H9 (cell line): ENCODE measurements around the gene RNF17. TPM values are rescaled to one million over a fixed set of nuclear protein-coding genes. Genes with fewer than 3 reads are reported as not detected.

Experiments used
- DNase-seq: peaks from one replicate; pipeline ENCODE4 v3.0.0-alpha.2; 2017
- H2AFZ ChIP-seq: one replicate; pipeline ENCODE4 v1.6.1; 2013; ENCODE audit warnings: mild to moderate bottlenecking, low read length, control low read depth, moderate library complexity
- H2AK5ac ChIP-seq: 2 replicates; pipeline ENCODE4 v1.6.1; 2013; ENCODE audit warnings: low read length, control low read depth, mixed read lengths; ENCODE audit not compliant: insufficient read length
- H2BK120ac ChIP-seq: one replicate; pipeline ENCODE4 v1.6.1; 2013; ENCODE audit warnings: low read depth, mild to moderate bottlenecking, low read length, control low read depth, inconsistent platforms; ENCODE audit not compliant: poor library complexity, severe bottlenecking
- H2BK12ac ChIP-seq: 2 replicates; pipeline ENCODE4 v1.6.1; 2013; ENCODE audit warnings: low read length, control low read depth, mixed read lengths, low read depth; ENCODE audit not compliant: insufficient read length
- H2BK15ac ChIP-seq: 2 replicates; pipeline ENCODE4 v1.6.1; 2013; ENCODE audit warnings: low read depth, low read length, control low read depth
- H2BK20ac ChIP-seq: one replicate; pipeline ENCODE4 v1.6.1; 2013; ENCODE audit warnings: low read depth, mild to moderate bottlenecking, low read length, control low read depth, inconsistent platforms; ENCODE audit not compliant: poor library complexity, severe bottlenecking
- H2BK5ac ChIP-seq: 2 replicates; pipeline ENCODE4 v1.6.1; 2013; ENCODE audit warnings: low read length, control low read depth, mixed read lengths; ENCODE audit not compliant: insufficient read length
- H3K14ac ChIP-seq: 2 replicates; pipeline ENCODE4 v1.6.1; 2013; ENCODE audit warnings: low read length, control low read depth; ENCODE audit not compliant: insufficient read depth
- H3K18ac ChIP-seq: 2 replicates; pipeline ENCODE4 v1.6.1; 2013; ENCODE audit warnings: low read depth, mild to moderate bottlenecking, mixed read lengths, low read length, control low read depth; ENCODE audit not compliant: insufficient read length
- H3K23ac ChIP-seq: 2 replicates; pipeline ENCODE4 v1.6.1; 2013; ENCODE audit warnings: low read length, control low read depth, mixed read lengths, low read depth; ENCODE audit not compliant: insufficient read length
- H3K23me2 ChIP-seq: 2 replicates; pipeline ENCODE4 v1.6.1; 2013; ENCODE audit warnings: low read depth, mild to moderate bottlenecking, mixed read lengths, low read length, control low read depth; ENCODE audit not compliant: insufficient read length, poor library complexity, severe bottlenecking
- H3K27ac ChIP-seq: 2 replicates; pipeline ENCODE4 v1.5.1; 2013; ENCODE audit warnings: low read length, control low read depth, mixed read lengths, low read depth; ENCODE audit not compliant: insufficient read length
- H3K27me3 ChIP-seq: 2 replicates; pipeline ENCODE4 v1.6.1; 2013; ENCODE audit warnings: low read length, control low read depth, inconsistent platforms; ENCODE audit not compliant: insufficient read depth
- H3K4ac ChIP-seq: 2 replicates; pipeline ENCODE4 v1.6.1; 2013; ENCODE audit warnings: low read depth, mild to moderate bottlenecking, control low read depth, inconsistent platforms, low read length, moderate library complexity
- H3K4me1 ChIP-seq: 2 replicates; pipeline ENCODE4 v1.6.1; 2013; ENCODE audit warnings: low read length, control low read depth, inconsistent platforms; ENCODE audit not compliant: insufficient read depth
- H3K4me2 ChIP-seq: 2 replicates; pipeline ENCODE4 v1.6.1; 2013; ENCODE audit warnings: low read length, control low read depth, mixed read lengths; ENCODE audit not compliant: insufficient read length, insufficient read depth
- H3K56ac ChIP-seq: 2 replicates; pipeline ENCODE4 v1.6.1; 2013; ENCODE audit warnings: low read depth, mild to moderate bottlenecking, mixed read lengths, low read length, control low read depth; ENCODE audit not compliant: insufficient read length
- H3K79me1 ChIP-seq: 2 replicates; pipeline ENCODE4 v1.6.1; 2013; ENCODE audit warnings: low read depth, mild to moderate bottlenecking, moderate library complexity, low read length, control low read depth, inconsistent platforms; ENCODE audit not compliant: insufficient read depth, poor library complexity, severe bottlenecking
- H3K79me2 ChIP-seq: 2 replicates; pipeline ENCODE4 v1.6.1; 2013; ENCODE audit warnings: low read length, control low read depth, inconsistent platforms; ENCODE audit not compliant: insufficient read depth
- H3K9ac ChIP-seq: 2 replicates; pipeline ENCODE4 v1.6.1; 2013; ENCODE audit warnings: low read length, control low read depth, mixed read lengths; ENCODE audit not compliant: insufficient read length; ENCODE audit errors: extremely low read depth
- H3K9me3 ChIP-seq: one replicate; pipeline ENCODE4 v1.6.1; 2013; ENCODE audit warnings: low read depth, low read length, inconsistent platforms; ENCODE audit not compliant: control insufficient read depth
- H3T11ph ChIP-seq: one replicate; pipeline ENCODE4 v1.6.1; 2013; ENCODE audit warnings: mild to moderate bottlenecking, low read length, control low read depth, inconsistent platforms
- H4K20me1 ChIP-seq: one replicate; pipeline ENCODE4 v1.6.1; 2013; ENCODE audit not compliant: control insufficient read depth, insufficient read length, insufficient read depth
- H4K5ac ChIP-seq: 2 replicates; pipeline ENCODE4 v1.6.1; 2013; ENCODE audit warnings: low read depth, mild to moderate bottlenecking, mixed read lengths, low read length, control low read depth; ENCODE audit not compliant: insufficient read length
- H4K8ac ChIP-seq: replicated peaks from 2 replicates; pipeline ENCODE4 v1.6.1; 2013; ENCODE audit warnings: low read length, control low read depth, mixed read lengths, low read depth; ENCODE audit not compliant: insufficient read length
- H4K91ac ChIP-seq: 2 replicates; pipeline ENCODE4 v1.6.1; 2013; ENCODE audit warnings: low read depth, mild to moderate bottlenecking, moderate library complexity, mixed read lengths, low read length, control low read depth; ENCODE audit not compliant: insufficient read length
- H3K27ac Mint-ChIP-seq, 3 experiments: 2 replicates in 2 of 3; 3 replicates in 1 of 3; pipeline ENCODE4 v1.8.0; 2020 to 2021; ENCODE audit warnings: mixed read lengths in 3 of 3, mild to moderate bottlenecking in 1 of 3, moderate library complexity in 1 of 3
- H3K27me3 Mint-ChIP-seq: 2 replicates; pipeline ENCODE4 v1.8.0; 2021; ENCODE audit warnings: low read depth, mild to moderate bottlenecking, moderate library complexity, mixed read lengths
- H3K36me3 Mint-ChIP-seq, 3 experiments: 2 replicates in 2 of 3; 3 replicates in 1 of 3; pipeline ENCODE4 v1.8.0; 2020 to 2021; ENCODE audit warnings: low read depth in 3 of 3, mixed read lengths in 3 of 3; ENCODE audit not compliant: insufficient read depth in 1 of 3
- H3K4me1 Mint-ChIP-seq, 2 experiments: 2 replicates each; pipeline ENCODE4 v1.8.0; 2020; ENCODE audit warnings: mixed read lengths in 2 of 2
- H3K4me3 Mint-ChIP-seq, 2 experiments: 2 replicates in 1 of 2; 3 replicates in 1 of 2; pipeline ENCODE4 v1.8.0; 2020 to 2021; ENCODE audit warnings: mild to moderate bottlenecking in 2 of 2, mixed read lengths in 2 of 2, moderate library complexity in 1 of 2
- H3K9me3 Mint-ChIP-seq, 2 experiments: 2 replicates in 1 of 2; 3 replicates in 1 of 2; pipeline ENCODE4 v1.8.0; 2020; ENCODE audit warnings: mild to moderate bottlenecking in 2 of 2, mixed read lengths in 2 of 2, moderate library complexity in 1 of 2
- WGBS: extraction: QIAGEN DNeasy Blood & Tissue Kit; methylation state at CpG from one replicate; pipeline ENCODE4 v1.1.7; 2013; ENCODE audit warnings: missing lambda C conversion rate, low lambda C conversion rate, mixed read lengths; ENCODE audit not compliant: insufficient read length; ENCODE audit errors: extremely low coverage; 5-methylcytosine and 5-hydroxymethylcytosine counted together
- total RNA-seq: library from RNA; stranded (reverse); gene quantifications from 2 replicates; pipeline ENCODE4 v1.2.1, GENCODE V29; 2021
- TF ChIP-seq, protein P1 (sequence below): fragments of 200-600 bp; sonication (generic); conservative IDR thresholded peaks from 3 replicates; pipeline ENCODE4 v1.8.0; 2021; ENCODE audit warnings: antibody characterized with exemption, mild to moderate bottlenecking

The RNF17 gene
- total RNA-seq, 1 experiment from 2014 or later = not detected

DNA sequence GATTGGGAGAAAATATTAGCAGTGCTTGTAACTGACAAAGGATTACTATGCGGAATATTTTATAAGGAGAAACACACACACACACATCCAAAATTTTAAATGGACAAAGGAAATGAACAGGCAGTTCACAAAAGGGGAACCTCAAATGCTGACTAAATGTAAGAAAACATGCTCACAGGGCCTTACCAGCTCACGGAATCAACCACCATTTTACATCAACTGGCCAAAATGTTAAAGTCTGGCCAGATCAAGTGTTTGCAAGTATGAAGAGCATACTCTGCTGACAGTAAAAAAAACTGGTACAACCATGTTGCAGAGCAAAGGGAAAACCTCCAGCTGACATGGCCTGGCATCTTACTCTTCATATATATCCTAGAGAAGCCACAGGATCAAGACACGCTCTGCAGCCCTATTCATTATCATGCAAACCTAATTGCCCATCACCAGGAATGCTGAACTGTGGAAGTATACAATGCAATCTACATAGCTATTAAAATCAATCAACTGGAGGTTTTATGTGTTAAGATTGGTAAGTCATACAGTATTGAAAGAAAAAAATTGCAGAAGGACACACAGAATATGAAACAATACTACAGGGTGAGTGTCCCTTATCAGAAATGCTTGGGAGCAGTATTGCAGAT, 124.4 kb downstream of the RNF17 start:
- TF ChIP-seq, protein P1, sequence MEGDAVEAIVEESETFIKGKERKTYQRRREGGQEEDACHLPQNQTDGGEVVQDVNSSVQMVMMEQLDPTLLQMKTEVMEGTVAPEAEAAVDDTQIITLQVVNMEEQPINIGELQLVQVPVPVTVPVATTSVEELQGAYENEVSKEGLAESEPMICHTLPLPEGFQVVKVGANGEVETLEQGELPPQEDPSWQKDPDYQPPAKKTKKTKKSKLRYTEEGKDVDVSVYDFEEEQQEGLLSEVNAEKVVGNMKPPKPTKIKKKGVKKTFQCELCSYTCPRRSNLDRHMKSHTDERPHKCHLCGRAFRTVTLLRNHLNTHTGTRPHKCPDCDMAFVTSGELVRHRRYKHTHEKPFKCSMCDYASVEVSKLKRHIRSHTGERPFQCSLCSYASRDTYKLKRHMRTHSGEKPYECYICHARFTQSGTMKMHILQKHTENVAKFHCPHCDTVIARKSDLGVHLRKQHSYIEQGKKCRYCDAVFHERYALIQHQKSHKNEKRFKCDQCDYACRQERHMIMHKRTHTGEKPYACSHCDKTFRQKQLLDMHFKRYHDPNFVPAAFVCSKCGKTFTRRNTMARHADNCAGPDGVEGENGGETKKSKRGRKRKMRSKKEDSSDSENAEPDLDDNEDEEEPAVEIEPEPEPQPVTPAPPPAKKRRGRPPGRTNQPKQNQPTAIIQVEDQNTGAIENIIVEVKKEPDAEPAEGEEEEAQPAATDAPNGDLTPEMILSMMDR = no peak
- no peak overlapping the region for H4K91ac ChIP-seq
- no CpG with 5 or more reads among the region's 3 CpGs for WGBS
- H3K18ac ChIP-seq = no peak overlapping the region
- H3K36me3 Mint-ChIP-seq = peaks cover 29 to 66% (median 58%) of the 10 kb centered on the region in 3 experiments
- H2BK20ac ChIP-seq = no peak overlapping the region
- no peaks in the 10 kb centered on the region for H4K20me1 ChIP-seq
- H3K23me2 ChIP-seq = no peaks in the 10 kb centered on the region
- no peak overlapping the region for H3K14ac ChIP-seq
- no peak overlapping the region for H2BK120ac ChIP-seq
- no peak overlapping the region for H3K56ac ChIP-seq
- H3K4me3 Mint-ChIP-seq = no peak overlapping the region
- H3K4me1 Mint-ChIP-seq = peaks cover 5 to 7% of the 10 kb centered on the region in 2 experiments
- H3K4me1 ChIP-seq = peaks cover 2% of the 10 kb centered on the region; the same call in 1 of the 2 replicates
- peak overlapping the region in 1 of 3 experiments; percentile 22; a peak in 2 of 7 replicates for H3K27ac Mint-ChIP-seq
- no peak overlapping the region for H4K8ac ChIP-seq
- H3K23ac ChIP-seq = no peak overlapping the region
- no peaks in the 10 kb centered on the region for H3K27me3 Mint-ChIP-seq
- no peak overlapping the region for H3K9ac ChIP-seq
- no peak overlapping the region for H2BK15ac ChIP-seq
- no peak overlapping the region for H2BK12ac ChIP-seq
- H2AFZ ChIP-seq = no peak overlapping the region
- H3K9me3 ChIP-seq = no peaks in the 10 kb centered on the region
- H3K27ac ChIP-seq = no peak overlapping the region
- no peak for DNase-seq
- no peaks in the 10 kb centered on the region for H3K27me3 ChIP-seq
- H3K4ac ChIP-seq = no peak overlapping the region
- no peak overlapping the region for H2AK5ac ChIP-seq
- H3T11ph ChIP-seq = no peak overlapping the region
- H3K79me2 ChIP-seq = no peaks in the 10 kb centered on the region
- no peak overlapping the region for H4K5ac ChIP-seq
- H3K4me2 ChIP-seq = no peak overlapping the region
- H3K9me3 Mint-ChIP-seq = no peaks in the 10 kb centered on the region
- no peak overlapping the region for H2BK5ac ChIP-seq
- no peaks in the 10 kb centered on the region for H3K79me1 ChIP-seq
